GM18520 (cell line): ENCODE measurements around the gene PUDP.
"Not testable (repeated sequence)": the region's sequence is repeated elsewhere in the genome, so short reads cannot be mapped to it uniquely, and the experiment has no call there.

ENCODE experiments used
- ATAC-seq: cut with Tn5 transposase; IDR thresholded peaks from one replicate; pipeline ENCODE4 v1.9.1; 2021; ENCODE audit not compliant: unreplicated experiment

Gene PUDP

DNA sequence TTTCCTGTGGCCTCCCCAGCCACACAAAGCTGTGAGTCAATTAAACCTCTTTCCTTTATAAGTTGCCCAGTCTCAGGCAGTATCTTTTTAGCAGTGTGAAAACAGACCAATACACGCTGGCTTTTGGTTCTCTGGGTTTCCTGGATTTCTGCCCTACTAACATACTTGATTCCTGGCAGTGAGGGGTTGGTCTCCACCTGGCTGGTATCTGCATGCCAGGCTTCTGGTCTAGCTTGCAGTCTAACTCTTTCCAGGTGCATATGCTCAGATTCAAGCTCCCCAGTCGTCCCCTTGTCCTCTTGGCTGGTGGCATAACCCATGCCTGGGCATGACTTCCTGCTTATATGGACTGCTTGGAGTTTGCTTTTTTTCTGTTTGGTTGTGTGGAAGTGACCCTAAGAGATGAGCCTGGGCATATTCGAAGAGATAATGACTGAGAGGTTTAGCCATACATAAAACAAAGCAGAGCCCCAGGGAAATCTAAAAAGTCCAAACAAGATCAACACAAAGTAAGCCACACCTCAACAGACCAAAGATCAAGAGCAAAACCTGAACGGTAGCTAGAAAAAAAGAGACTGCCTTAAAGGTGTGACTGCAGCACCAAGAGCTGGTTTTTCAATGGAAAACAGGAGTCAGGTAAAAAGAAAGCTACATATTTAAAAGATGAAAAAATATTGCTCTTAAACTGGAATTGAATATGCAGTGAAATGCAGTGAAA is 102.6 kb downstream of the PUDP start:
- no peak for ATAC-seq

DNA sequence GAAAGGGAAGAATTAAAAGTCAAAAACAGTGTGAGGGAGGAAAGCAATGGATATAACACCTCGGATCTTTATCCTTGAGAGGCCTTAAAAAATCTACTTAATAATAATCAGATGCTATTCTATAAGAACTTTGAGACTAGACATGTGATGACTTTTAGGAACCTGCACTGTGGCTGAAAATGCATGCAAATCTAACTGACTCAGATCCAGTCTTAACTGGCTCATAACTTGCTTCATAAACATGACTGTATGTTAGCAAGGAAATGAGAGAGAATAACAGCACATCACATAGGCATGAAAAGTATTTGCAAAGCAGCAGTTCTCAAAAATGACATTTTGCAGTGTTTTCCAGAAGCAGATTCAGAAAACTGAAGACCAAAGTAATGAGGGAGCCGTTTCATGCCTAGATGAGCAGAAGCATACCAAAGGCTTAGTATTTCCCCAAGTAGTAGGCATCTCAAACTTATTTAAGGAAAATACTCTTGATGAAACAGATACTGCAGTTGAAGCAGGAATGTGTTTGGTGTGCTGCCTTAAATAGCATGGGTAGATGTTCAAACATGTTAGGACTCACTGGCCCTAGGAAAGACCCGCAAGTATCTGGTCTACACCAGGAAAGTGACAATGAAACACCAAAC is 104.0 kb downstream of the PUDP start:
- ATAC-seq = not testable (repeated sequence)

DNA sequence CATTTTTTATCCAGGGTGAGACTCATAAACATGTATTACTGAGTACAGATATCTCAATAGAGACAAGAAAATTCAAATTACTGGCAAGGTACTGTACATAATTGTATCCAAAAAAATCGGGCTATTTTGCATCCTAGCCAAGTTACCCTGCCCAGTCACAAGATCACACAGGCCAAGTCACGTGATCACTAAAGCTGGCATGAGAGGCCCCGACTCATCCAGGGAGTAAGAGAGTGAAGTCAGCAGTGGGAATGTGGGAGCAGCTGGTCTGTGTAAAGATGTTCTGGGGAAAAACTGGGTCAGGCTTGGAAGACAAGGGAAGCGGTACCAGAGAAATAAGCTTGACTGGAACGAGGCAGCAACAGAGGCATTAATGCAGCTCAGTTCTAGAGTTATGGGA is 119.7 kb downstream of the PUDP start:
- ATAC-seq = no peak

DNA sequence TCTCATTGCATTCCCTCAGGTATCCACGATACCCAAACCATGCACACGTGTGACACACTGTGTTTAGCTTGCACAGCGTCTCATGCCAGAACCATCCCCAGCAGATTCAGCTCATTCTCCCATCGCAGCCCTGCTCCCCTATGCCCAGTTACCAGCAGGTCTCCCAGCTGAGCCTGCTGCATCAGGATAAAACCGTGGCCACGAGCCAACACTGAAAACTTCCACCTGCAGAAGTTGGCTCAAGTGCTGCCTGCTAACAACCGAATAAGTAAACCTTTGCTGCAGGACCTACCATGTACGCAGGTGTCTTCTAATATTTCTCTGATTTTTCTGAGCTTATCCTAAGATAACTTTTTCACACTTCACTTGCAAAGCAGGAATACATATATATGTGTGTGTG is 120.9 kb downstream of the PUDP start:
- no peak for ATAC-seq

DNA sequence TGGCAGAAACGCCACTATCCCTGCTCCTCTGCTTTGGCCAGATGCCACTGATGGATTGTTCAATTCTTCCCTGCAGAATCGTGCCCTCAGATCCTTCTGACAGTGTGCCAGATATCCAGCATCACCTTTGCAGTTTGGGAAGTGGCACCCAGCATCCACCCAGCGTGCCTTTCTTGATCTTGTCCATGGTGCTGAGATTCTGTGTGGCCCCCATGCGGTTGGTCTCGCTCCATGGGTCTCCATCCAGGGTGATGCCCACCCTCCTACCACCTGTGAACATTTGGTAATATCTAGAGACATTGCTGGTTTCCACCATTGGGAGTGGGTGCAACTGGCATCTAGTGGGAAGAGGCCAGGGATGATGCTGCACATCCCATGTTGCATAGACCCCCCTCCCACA is 121.6 kb downstream of the PUDP start:
- not testable (repeated sequence) for ATAC-seq

DNA sequence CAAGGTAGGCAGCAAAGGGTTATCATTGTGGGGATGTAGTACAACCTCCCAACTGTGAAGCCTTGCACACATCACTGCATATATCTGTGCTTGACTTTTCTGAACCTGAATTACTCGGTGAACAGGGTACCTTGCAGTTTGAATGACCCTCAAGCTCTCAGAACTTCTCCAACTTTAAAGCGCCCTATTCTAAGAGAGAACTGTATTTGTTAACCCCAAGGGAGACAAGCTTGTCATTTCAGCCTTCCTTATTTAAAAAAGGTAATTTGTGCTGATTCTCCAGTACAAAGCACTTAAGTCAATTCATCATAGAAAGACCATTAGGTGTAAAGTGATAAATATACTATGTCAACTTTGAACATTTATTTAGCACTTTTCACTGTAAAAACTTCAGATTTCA is 122.5 kb downstream of the PUDP start:
- no peak for ATAC-seq

DNA sequence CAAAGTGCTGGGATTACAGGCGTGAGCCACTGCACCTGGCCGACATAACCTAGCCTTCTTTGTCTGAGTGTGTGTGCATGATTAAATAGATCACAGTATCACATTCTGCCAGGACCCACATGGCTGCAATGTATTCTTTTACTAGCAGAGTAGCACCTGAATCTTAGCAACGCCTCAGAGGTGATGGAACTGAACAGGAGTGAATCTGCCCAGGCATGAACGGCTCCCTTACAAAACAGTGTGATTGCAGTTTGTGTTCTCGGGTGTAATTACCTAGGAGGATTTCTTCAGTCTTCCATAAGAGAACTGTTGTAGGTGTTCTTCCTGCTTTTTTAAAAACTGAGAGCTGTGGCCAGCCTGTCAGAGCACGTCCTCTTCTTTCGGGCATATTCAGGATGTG is 123.1 kb downstream of the PUDP start:
- ATAC-seq = no peak

DNA sequence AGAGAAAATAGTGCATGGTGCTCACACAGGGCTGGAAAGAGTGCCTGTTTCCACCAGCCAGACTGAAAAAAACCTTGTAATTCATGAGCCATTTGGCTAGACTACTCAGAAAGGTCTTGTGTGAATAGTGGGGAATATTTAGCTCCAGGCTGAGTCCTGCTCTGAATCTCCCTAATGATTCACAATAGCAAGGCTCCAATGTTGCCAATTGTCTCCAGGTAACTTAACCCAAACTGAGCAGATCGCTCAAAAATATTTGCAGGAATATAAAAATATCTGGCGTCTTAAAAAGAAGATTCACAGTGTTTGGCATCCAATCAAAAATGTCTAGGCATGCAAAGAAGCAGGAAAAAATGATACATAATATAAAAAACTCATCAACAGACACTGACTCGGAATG is 125.0 kb downstream of the PUDP start:
- ATAC-seq = not testable (repeated sequence)

DNA sequence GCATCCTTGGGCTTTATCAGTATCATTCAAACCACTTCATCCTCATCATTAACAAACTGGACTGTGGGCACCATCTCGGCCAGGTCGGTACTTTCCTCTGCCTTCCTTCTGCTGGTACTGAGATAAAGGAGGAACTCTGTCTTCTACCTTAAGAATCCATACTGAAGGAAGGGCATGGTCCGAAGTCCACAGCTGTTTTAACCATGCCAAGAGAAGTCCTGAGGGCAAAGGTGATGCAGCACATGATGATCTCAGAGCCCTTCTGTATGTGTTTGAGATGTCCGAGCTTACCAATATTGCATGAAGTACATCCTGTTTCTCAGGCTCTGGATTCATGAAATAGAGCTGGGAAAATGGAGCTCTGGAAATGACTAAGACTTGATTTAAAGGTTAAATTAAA is 126.0 kb downstream of the PUDP start:
- ATAC-seq = no peak

DNA sequence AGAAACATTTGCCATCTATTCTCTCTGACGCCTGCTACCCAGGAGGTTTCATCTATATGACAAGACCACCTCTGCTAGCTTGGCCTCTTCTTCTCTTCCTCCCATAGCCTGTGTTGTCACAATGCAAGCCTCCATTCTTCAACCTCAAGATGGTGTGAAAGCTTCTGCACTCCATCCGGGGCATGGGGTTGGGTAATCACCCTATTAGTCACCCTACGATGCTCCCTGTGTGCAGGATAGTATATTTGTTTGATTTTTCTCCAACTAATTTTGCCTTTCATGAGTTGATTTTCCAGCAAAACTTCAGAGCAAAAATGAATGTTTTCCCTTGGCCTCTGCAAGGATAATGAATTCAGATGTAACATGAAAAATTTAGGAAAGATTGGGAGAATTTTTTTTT is 128.4 kb downstream of the PUDP start:
- no peak for ATAC-seq

DNA sequence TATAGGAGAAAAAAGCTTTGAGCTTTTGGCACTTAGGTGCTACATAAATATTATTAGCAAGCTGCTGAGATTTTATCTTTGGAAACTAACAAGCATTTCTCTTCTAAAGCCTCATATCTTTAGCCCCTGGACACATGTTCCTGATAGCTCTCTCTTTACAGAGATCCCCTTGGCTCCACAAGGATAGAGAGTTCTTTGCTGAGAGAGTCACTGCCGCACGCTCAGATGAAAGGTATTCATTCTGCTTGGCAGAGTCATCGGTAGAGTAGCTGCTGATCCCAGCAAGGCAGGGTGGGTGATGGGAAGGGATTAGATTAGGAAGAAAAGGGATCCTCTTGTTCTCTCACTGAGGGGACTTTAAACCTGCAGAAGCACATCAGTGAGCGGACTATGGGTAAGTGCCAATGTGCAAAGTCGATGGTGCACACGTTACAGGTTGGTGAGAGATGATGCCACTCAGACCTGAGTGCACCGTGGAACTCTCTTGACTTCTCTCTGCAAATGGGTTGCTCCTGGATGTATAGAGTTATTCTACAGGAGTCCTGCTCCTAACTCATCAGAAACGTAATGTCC is 135.6 kb downstream of the PUDP start:
- not testable (repeated sequence) for ATAC-seq

DNA sequence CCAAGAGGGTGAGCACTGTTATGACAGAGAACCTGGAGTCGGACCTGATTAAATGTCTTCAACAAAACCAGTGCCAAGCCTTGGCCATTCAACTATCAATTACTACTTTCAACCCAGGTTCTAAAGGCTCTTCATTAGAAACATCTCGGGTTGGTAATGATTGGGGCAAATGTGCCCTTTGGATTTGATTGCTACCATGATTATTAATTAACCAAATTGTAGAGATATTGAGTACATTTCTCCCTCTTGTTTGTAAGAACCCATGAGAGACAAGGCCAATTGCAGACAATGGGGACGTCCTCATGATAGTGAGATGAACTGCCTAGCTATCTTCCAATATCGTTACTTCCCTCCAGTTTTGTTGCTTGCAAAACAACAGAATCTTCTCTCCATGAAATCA is 137.1 kb downstream of the PUDP start:
- not testable (repeated sequence) for ATAC-seq

DNA sequence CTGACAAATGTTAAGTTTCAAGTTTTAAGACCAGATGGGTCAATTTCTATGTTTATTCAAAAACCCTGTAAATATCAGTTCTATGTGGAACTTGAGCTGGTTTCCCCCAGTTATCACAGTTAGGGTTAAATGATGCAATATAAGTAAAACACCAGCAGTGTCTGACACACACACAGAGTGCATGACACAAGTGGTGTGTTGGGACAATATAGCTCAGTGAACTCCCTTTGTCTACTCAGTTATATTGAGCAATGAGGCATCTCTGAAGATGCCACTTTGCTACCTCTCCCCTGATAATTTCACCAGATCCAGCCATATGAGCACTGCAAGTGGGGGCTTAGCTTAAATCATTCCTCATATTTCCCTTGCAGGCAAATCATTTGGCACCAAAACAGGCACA is 140.6 kb downstream of the PUDP start:
- not testable (repeated sequence) for ATAC-seq
